Neural cell (in vitro differentiated cells): ENCODE measurements around the gene TPM1. TPM values are rescaled to one million over a fixed set of nuclear protein-coding genes. Genes with fewer than 3 reads are reported as not detected.

Experiments used
- H2AFZ ChIP-seq: fragments of 200-600, 300-800 bp; sonication (generic), shearing (Covaris generic); 2 replicates; pipeline ENCODE4 v1.6.0; 2014; ENCODE audit warnings: low read depth, mild to moderate bottlenecking, antibody characterized with exemption, low read length, moderate library complexity
- H3F3A ChIP-seq: fragments of 200-600 bp; shearing (Covaris generic); 2 replicates; pipeline ENCODE4 v1.6.1; 2016; ENCODE audit warnings: mild to moderate bottlenecking, moderate library complexity, mixed read lengths, antibody characterized with exemption, low read length; ENCODE audit not compliant: insufficient read depth, poor library complexity, severe bottlenecking
- H3K27ac ChIP-seq: fragments of 200-600, 300-800 bp; sonication (generic), shearing (Covaris generic); 2 replicates; pipeline ENCODE4 v1.5.1; 2014; ENCODE audit warnings: mild to moderate bottlenecking, low read length, moderate library complexity
- H3K27me3 ChIP-seq: fragments of 300-800, 200-600 bp; sonication (generic), shearing (Covaris generic); 2 replicates; pipeline ENCODE4 v1.6.0; 2014; ENCODE audit warnings: mild to moderate bottlenecking, low read depth, low read length, moderate library complexity; ENCODE audit not compliant: insufficient read depth
- H3K36me3 ChIP-seq: fragments of 300-800, 200-600 bp; sonication (generic), shearing (Covaris generic); 2 replicates; pipeline ENCODE4 v1.5.1; 2014; ENCODE audit warnings: mild to moderate bottlenecking, antibody characterized with exemption, low read length, moderate library complexity; ENCODE audit not compliant: insufficient read depth
- H3K4me2 ChIP-seq: fragments of 300-800, 200-600 bp; sonication (generic), shearing (Covaris generic); 2 replicates; pipeline ENCODE4 v1.6.0; 2014; ENCODE audit warnings: mild to moderate bottlenecking, low read length
- H3K4me3 ChIP-seq: fragments of 300-800, 200-600 bp; sonication (generic), shearing (Covaris generic); 2 replicates; pipeline ENCODE4 v1.5.1; 2014; ENCODE audit warnings: mild to moderate bottlenecking, low read length, moderate library complexity
- H3K79me2 ChIP-seq: fragments of 200-600 bp; shearing (Covaris generic); replicated peaks from 2 replicates; pipeline ENCODE4 v1.6.0; 2014; ENCODE audit warnings: mild to moderate bottlenecking, low read length, moderate library complexity; ENCODE audit not compliant: insufficient read depth
- H3K9ac ChIP-seq: fragments of 300-800, 200-600 bp; sonication (generic), shearing (Covaris generic); 2 replicates; pipeline ENCODE4 v1.6.1; 2016; ENCODE audit warnings: mild to moderate bottlenecking, low read length, mixed read lengths
- H3K9me2 ChIP-seq: fragments of 200-600 bp; shearing (Covaris generic); 2 replicates; pipeline ENCODE4 v1.6.1; 2016; ENCODE audit warnings: mild to moderate bottlenecking, low read length, mixed read lengths; ENCODE audit not compliant: insufficient read depth
- H3K9me3 ChIP-seq: fragments of 200-600, 300-800 bp; sonication (generic), shearing (Covaris generic); 2 replicates; pipeline ENCODE4 v1.6.1; 2016; ENCODE audit warnings: mild to moderate bottlenecking, mixed run types, low read length, moderate library complexity, mixed read lengths
- H4K20me1 ChIP-seq: fragments of 200-600 bp; shearing (Covaris generic); 2 replicates; pipeline ENCODE4 v1.6.1; 2016; ENCODE audit warnings: mild to moderate bottlenecking, mixed run types; ENCODE audit not compliant: insufficient read depth
- CTCF ChIP-seq: fragments of 450-650 bp; IDR thresholded peaks from 2 replicates; pipeline ENCODE4 v1.5.1; 2014; ENCODE audit warnings: antibody characterized with exemption, mild to moderate bottlenecking, moderate library complexity; ENCODE audit not compliant: poor library complexity, severe bottlenecking
- EP300 ChIP-seq: fragments of 450-650 bp; conservative IDR thresholded peaks from 2 replicates; pipeline ENCODE4 v1.6.1; 2014; ENCODE audit warnings: antibody characterized with exemption, mild to moderate bottlenecking, moderate library complexity; ENCODE audit not compliant: poor library complexity, severe bottlenecking
- EZH2 ChIP-seq: fragments of 200-600, 300-800 bp; shearing (Covaris generic), sonication (generic); IDR thresholded peaks from 2 replicates; pipeline ENCODE4 v1.6.1; 2014; ENCODE audit warnings: antibody characterized with exemption, low read length, borderline replicate concordance, mild to moderate bottlenecking; ENCODE audit not compliant: insufficient read depth, poor library complexity, severe bottlenecking
- MXI1 ChIP-seq: fragments of 450-650 bp; conservative IDR thresholded peaks from 2 replicates; pipeline ENCODE4 v1.6.1; 2014; ENCODE audit warnings: antibody characterized with exemption, mild to moderate bottlenecking; ENCODE audit not compliant: poor library complexity, severe bottlenecking
- POLR2AphosphoS5 ChIP-seq: IDR thresholded peaks from 2 replicates; pipeline ENCODE4 v1.6.1; 2012
- RAD21 ChIP-seq: fragments of 450-650 bp; conservative IDR thresholded peaks from 2 replicates; pipeline ENCODE4 v1.6.1; 2014; ENCODE audit warnings: antibody characterized with exemption, mild to moderate bottlenecking, moderate library complexity
- REST ChIP-seq: IDR thresholded peaks from 2 replicates; pipeline ENCODE4 v1.6.1; 2012; ENCODE audit warnings: borderline replicate concordance
- SMC3 ChIP-seq: fragments of 450-650 bp; conservative IDR thresholded peaks from 2 replicates; pipeline ENCODE4 v1.6.1; 2014; ENCODE audit warnings: antibody characterized with exemption, mild to moderate bottlenecking, moderate library complexity; ENCODE audit not compliant: poor library complexity
- TAF1 ChIP-seq: IDR thresholded peaks from 2 replicates; pipeline ENCODE4 v1.6.1; 2012; ENCODE audit warnings: low read depth
- polyA plus RNA-seq: library from polyadenylated mRNA; depleted of rRNA; stranded (reverse); fragments of >200 nt; gene quantifications from 2 replicates; pipeline ENCODE4 v1.2.3, GENCODE V29; 2014

Gene TPM1
- polyA plus RNA-seq, 1 donor from 2014 or later = 254 TPM

- Histone ChIP-seq H3K79me2 (peaks cover 39% of the 10 kb centered on the region), H3K27me3 (peaks cover 13% of the 10 kb centered on the region), H2AFZ (no peak overlapping the region), H3F3A (peaks cover 3% of the 10 kb centered on the region), H4K20me1 (no peaks in the 10 kb centered on the region), H3K4me2 (peak overlapping the region; percentile 60), H3K27ac (no peak overlapping the region), H3K4me3 (peak overlapping the region; percentile 87), H3K9me3 (no peaks in the 10 kb centered on the region), H3K9me2 (no peaks in the 10 kb centered on the region), H3K9ac (peak overlapping the region; percentile 75), H3K36me3 (no peaks in the 10 kb centered on the region)
- TF ChIP-seq EZH2 (no peak), CTCF (no peak), EP300 (no peak), RAD21 (no peak), POLR2AphosphoS5 (no peak), TAF1 (no peak), SMC3 (no peak), REST (no peak), MXI1 (no peak)
Measured at GRCh38 chr15:63044077-63044644, 1.6 kb downstream of the TPM1 start.

- TF ChIP-seq CTCF (no peak), POLR2AphosphoS5 (no peak), REST (peak; percentile 11)
- peaks cover 2% of the 10 kb centered on the region for H4K20me1 ChIP-seq
- H3K36me3 ChIP-seq = no peaks in the 10 kb centered on the region
- H3K9me3 ChIP-seq = no peaks in the 10 kb centered on the region
- H3K9me2 ChIP-seq = no peaks in the 10 kb centered on the region
- no peak overlapping the region for H3K27ac ChIP-seq
- H3F3A ChIP-seq = peaks cover 3% of the 10 kb centered on the region
- H3K79me2 ChIP-seq = peaks cover 46% of the 10 kb centered on the region
- H3K4me2 ChIP-seq = peak overlapping the region; percentile 60
- no peak overlapping the region for H3K9ac ChIP-seq
- H2AFZ ChIP-seq = no peak overlapping the region
- peak overlapping the region; percentile 87 for H3K4me3 ChIP-seq
- peaks cover 13% of the 10 kb centered on the region for H3K27me3 ChIP-seq
Measured at GRCh38 chr15:63044645-63045464, 2.3 kb downstream of the TPM1 start.
